ENCODE measurements around the gene NACC1. TPM values are rescaled to one million over a fixed set of nuclear protein-coding genes. Genes with fewer than 3 reads are reported as not detected.
"Not testable (repeated sequence)": the region's sequence is repeated elsewhere in the genome, so short reads cannot be mapped to it uniquely, and the experiment has no call there.

NACC1 gene
- total RNA-seq, 1 donor from 2014 or later, result 35.4 TPM

GRCh38 chr19:13138171-13138915 lies 20.3 kb downstream of the NACC1 start:
- TF ChIP-seq, protein P1, sequence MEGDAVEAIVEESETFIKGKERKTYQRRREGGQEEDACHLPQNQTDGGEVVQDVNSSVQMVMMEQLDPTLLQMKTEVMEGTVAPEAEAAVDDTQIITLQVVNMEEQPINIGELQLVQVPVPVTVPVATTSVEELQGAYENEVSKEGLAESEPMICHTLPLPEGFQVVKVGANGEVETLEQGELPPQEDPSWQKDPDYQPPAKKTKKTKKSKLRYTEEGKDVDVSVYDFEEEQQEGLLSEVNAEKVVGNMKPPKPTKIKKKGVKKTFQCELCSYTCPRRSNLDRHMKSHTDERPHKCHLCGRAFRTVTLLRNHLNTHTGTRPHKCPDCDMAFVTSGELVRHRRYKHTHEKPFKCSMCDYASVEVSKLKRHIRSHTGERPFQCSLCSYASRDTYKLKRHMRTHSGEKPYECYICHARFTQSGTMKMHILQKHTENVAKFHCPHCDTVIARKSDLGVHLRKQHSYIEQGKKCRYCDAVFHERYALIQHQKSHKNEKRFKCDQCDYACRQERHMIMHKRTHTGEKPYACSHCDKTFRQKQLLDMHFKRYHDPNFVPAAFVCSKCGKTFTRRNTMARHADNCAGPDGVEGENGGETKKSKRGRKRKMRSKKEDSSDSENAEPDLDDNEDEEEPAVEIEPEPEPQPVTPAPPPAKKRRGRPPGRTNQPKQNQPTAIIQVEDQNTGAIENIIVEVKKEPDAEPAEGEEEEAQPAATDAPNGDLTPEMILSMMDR (IDR thresholded peaks at IDR 0.05; ENCODE audit: borderline replicate concordance), result no peak
- no peak for DNase-seq
- Histone ChIP-seq H3K4me1 (peaks cover 21% of the 10 kb centered on the region), H3K27me3 (ENCODE audit: low read depth) (no peaks in the 10 kb centered on the region), H3K4me3 (no peak overlapping the region), H3K36me3 (peaks cover 43% of the 10 kb centered on the region), H3K9me3 (replicated peaks) (no peaks in the 10 kb centered on the region), H3K27ac (replicated peaks) (no peak overlapping the region)
- intact Hi-C loops (cut with micrococcal nuclease), result no loop called here

DNA sequence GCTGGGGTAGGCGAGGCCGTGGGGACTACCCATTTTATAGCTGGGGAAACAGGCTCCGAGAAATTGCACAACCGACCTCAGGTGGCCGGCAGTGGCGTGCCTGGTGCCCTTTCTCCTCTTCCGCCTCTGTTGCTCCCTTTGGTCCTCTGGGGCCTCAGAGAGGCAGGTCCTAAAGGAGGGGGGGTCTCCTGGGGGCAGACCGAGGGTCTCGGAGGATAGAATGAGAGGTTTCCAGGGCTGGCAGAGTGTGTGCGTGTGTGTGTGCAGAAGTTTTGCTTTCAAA lies 20.8 kb downstream of the NACC1 start:
- intact Hi-C loops (cut with micrococcal nuclease), result no loop called here
- H3K9me3 ChIP-seq (replicated peaks), result no peaks in the 10 kb centered on the region
- H3K4me3 ChIP-seq, result no peak overlapping the region
- peaks cover 45% of the 10 kb centered on the region for H3K36me3 ChIP-seq
- no peak for DNase-seq
- peaks cover 16% of the 10 kb centered on the region for H3K4me1 ChIP-seq
- H3K27ac ChIP-seq (replicated peaks), result no peak overlapping the region
- TF ChIP-seq, protein P1 (IDR thresholded peaks at IDR 0.05; ENCODE audit: borderline replicate concordance), result no peak
- no peaks in the 10 kb centered on the region for H3K27me3 ChIP-seq (ENCODE audit: low read depth)

- no peak for DNase-seq
- TF ChIP-seq, protein P1 (IDR thresholded peaks at IDR 0.05; ENCODE audit: borderline replicate concordance), result no peak
- Histone ChIP-seq H3K27ac (replicated peaks) (no peak overlapping the region), H3K9me3 (replicated peaks) (no peaks in the 10 kb centered on the region), H3K27me3 (ENCODE audit: low read depth) (no peaks in the 10 kb centered on the region), H3K4me1 (peaks cover 7% of the 10 kb centered on the region), H3K36me3 (peaks cover 54% of the 10 kb centered on the region), H3K4me3 (no peak overlapping the region)
- intact Hi-C loops (cut with micrococcal nuclease), result no loop called here
These were observed 21.7 kb downstream of the NACC1 start for GRCh38 chr19:13139633-13140311.

DNA sequence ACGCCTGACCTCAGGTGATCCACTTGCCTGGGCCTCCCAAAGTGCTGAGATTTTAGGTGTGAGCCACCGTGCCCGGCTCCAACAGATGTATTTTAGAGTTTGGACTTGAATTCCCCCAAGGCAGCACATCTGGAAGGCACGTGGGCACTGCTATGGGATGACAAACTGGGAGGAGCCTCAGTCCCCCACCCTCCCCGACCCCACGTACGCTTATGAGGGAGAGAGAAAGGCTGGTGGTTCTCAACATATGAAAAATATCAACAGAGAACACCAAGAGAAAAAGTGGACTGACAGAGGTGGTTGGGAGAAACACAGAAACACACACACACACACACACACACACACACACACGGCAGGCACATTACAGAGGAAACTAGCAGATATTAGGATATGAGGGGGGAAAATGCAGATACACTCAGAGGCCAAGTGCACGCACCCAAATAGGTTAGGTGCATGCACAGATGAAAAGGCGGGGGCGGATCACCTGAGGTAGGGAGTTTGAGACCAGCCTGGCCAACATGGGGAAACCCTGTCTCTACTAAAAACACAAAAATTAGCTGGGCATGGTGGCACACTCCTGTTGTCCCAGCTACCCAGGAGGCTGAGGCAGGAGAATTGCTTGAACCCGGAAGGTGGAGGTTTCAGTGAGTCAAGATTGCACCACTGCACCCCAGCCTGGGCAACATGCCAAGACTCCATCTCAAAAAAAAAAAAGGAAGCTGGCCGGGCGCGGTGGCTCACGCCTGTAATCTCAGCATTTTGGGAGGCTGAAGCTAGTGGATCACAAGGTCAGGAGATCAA lies 28.9 kb downstream of the NACC1 start:
- H3K27ac ChIP-seq (replicated peaks), result no peak overlapping the region
- no peaks in the 10 kb centered on the region for H3K27me3 ChIP-seq (ENCODE audit: low read depth)
- intact Hi-C loops (cut with micrococcal nuclease), result no loop called here
- no peak for DNase-seq
- H3K4me3 ChIP-seq, result no peak overlapping the region
- TF ChIP-seq, protein P1 (IDR thresholded peaks at IDR 0.05; ENCODE audit: borderline replicate concordance), result no peak
- H3K36me3 ChIP-seq, result peaks cover 24% of the 10 kb centered on the region
- no peaks in the 10 kb centered on the region for H3K9me3 ChIP-seq (replicated peaks)
- H3K4me1 ChIP-seq, result peaks cover 27% of the 10 kb centered on the region

- intact Hi-C loops (cut with micrococcal nuclease); H3K27me3 ChIP-seq (ENCODE audit: low read depth); H3K9me3 ChIP-seq (replicated peaks); DNase-seq: not testable (repeated sequence)
- Histone ChIP-seq H3K36me3 (peaks cover 27% of the 10 kb centered on the region), H3K4me1 (peaks cover 49% of the 10 kb centered on the region), H3K27ac (replicated peaks) (peak overlapping the region; percentile 99), H3K4me3 (peak overlapping the region; percentile 91)
These were observed 31.1 kb downstream of the NACC1 start for GRCh38 chr19:13149173-13149627.
